GM21360 (cell line): ENCODE results near the gene TGFA.

Experiments
- ATAC-seq: cut with Tn5 transposase; IDR thresholded peaks from one replicate; pipeline ENCODE4 v1.9.1; 2021; ENCODE audit warnings: mild to moderate bottlenecking, moderate library complexity; ENCODE audit not compliant: unreplicated experiment

Gene TGFA

DNA sequence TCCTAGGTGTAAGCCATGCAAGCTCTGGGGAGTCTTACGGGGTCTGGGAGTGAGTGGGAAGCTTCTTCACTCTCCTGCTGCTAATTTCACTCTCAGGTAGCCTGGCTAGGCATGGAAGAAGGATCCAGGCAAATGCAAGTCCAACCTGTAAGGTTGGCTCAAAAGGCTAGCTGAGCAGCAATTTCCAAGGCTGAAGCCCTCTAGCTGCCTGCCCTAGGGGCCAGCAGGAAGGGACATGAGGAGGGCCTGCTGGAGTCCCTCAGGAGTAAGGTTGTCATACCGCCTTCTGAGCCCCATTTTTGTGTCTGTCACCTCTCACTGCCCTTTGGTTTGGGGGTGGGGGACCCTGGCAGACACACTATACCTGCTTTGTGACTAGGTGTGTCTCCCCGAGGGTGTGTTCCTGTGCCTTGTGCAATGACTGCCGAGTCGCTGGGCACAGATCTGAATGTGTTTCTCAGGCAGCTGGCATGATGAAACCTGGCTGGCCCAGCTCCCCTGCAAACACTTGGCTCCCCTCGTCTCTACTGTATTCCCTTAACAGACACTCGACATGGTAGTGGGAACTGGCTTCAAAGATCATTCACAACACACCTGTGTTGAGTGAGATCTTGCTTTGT, 127.8 kb downstream of the TGFA start:
- no peak for ATAC-seq

DNA sequence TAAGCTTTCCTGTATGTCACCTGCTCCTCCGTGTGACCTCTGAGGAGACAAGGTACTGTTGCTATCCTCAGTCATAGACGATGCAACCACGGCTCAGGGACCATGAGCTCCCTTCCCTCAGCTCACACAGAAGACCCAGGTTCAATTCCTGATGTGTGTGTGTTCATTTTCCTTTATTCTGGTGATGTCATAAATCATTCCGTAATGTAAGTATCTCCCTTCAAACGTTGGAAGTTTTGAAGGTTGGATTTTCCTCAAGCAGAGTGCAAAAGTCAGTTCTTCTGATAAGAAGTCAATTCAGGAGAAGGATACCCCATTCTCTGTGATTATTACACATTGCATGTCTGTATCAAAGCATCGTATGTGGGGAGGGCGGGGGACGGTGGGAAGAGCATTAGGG, 132.9 kb downstream of the TGFA start:
- ATAC-seq = no peak

DNA sequence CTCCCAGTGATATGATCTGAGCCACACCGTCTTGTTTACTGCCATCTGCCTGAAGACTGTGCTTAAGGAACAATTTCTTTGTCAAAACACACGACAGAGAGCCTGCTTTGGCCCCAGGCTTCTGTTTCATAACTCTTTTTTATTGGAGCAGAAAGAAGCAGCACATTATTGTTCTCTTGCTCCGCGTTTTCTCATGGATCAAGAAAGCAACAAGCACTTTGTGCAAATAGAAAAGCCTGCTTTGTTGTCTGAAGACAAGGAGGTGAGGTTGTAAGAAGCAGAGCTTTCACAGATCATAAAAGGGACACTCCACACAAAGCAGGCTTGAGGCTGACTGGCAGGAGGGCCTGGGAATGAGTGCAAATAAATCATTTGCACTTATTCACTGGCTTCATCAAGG, 133.5 kb downstream of the TGFA start:
- ATAC-seq = no peak

DNA sequence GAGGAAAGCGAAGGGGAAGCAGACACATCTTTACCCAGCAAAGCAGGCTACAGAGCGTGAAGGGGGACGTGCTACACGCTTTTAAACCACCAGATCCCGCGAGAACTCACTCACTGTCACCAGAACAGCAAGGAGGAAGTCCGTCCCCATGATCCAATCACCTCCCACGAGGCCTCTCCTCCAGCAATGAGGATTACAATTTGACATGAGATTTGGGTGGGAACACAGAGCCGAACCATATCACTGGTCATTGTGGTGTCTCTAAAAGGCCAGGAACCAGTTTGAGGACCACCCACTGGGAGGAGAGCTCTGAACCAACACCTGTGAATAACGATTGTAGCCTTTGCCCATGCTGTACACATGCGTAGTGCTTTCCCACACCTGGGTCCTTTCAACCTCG, 135.1 kb downstream of the TGFA start:
- no peak for ATAC-seq

DNA sequence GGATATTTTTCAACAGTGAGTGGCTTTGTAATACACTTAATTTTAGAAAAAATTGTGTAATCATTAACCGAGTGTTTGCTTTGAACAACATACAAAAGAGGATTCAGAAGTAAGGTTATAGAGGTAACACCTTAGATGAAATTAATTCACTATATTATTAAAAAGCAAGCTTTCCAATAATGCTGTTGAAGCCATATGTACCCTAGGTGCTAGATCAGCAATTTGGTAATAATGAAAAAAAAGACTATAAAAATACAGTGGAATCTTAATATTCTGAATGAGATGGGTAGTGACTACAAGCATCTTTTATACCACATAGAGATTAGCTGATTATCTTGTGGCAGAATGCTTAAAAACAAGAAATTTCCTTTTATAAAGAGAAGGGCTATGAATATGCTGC, 136.6 kb downstream of the TGFA start:
- no peak for ATAC-seq

DNA sequence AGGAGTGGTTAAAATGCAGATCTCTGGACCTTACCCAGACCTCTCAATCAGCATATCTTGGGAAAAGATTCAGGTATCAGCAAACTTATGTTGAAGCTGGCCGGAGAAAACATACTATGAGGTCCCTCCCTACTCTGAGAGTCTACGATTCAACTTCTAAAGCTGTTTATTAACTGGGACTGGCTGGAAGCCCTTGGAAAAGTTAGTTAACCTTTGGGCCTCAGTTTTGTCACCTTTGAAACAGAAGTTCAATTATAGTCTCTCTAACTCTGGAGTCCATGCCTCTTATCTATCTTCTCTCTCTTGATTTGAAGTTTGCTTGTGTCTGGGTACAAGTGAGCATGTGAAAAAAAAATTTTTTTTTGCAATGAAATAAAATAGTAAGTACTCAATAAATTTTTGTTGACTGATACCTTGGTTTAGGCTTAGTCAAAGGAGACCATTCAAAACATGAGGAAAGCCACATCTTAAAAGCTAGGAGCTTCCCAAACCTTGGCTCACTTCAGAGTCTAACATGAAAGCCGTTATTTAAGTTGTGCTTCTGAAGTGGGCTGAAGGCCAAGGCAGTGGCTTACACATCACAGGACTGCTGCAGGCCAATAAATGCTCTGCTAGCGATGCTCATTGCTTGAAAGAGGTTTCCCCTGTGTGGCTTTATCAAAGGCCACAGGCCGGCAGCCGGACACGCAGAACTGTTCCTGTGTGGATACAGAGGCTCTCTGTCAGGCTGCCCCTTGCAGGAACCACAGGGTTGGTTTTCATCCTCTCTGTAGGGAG, 141.1 kb downstream of the TGFA start:
- ATAC-seq = no peak

DNA sequence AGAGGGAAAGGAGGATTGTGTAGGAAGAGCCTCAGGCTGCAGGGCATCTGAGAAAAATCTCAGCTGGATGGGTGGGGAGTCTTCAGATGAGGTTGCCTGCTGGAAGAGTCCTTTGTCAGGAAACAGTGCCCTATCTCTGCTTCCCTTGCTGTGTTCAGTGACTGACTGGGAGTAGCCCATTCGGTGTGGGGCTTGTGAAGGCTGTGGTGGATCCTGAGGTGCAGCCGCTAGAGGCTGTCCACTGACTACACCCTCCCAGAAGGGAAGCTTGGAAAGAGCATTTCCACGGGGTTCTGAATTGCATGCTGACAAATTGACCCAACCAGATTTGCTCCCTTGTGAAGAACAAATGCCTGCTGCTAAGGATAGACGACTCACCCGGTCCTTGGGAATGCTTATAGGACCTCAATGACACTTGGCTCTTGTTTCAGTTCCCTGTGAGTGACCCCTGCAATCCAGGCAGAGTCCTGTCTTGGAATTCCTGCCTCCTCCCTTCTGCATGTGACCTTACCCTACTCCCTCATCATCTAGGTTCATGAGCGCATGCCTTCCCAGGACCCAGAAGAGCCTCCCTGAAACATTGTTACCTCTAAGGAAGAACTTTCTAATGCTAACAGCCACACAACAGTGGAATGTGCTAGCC, 142.0 kb downstream of the TGFA start:
- ATAC-seq = no peak

DNA sequence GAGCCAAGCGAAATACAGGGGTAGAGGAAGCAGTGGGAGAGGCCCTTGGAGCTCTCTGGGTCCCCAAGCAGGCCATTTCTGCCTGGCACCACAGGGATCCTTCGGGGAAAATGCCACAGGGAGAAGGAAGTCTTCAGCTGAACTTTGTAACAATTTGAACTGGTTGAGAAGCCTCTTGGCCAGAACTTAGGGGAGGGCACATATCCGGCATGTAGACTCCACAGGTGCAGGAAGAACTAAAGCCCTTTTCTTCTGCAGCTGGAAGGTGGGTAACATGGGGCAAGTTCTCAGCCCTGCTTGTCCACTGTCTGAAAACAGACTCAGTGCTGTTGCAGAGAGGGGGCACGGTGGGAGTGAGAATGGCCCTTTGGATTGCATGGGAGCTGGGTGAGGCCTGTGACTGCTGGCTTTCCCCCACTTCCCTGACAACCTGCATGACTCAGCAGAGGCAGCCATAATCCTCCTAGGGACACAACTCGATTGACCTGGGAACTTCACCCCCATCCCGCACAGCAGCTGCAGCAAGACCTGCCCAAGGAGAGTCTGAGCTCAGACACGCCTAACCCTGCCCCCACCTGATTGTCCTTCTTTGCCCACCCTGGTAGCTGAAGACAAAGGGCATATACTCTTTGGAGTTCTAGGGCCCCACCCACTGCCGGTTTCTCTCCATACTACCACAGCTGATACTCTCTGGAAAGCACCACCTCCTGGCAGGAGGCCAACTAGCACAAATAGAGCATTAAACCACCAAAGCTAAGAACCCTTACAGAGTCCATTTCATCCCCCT, 150.2 kb downstream of the TGFA start:
- ATAC-seq = no peak

DNA sequence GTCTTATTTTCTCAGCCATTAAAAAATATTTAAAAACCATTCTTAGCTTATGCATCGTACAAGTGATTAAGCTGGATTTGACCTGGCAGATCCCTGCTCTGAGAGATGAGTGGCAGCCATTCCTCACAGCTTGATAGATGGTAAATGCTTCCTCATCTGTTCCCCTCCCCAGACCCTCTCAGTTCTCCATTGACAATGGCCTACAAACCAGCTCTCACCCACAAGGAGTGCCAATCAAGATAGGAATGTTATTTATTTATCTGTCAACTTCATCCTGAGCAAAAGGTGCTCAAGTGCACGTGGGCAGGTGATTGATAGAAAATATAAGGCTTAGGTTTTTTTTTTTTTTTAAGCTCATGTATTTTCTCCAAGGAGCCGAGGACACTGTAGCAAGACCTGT, 153.1 kb downstream of the TGFA start:
- no peak for ATAC-seq

DNA sequence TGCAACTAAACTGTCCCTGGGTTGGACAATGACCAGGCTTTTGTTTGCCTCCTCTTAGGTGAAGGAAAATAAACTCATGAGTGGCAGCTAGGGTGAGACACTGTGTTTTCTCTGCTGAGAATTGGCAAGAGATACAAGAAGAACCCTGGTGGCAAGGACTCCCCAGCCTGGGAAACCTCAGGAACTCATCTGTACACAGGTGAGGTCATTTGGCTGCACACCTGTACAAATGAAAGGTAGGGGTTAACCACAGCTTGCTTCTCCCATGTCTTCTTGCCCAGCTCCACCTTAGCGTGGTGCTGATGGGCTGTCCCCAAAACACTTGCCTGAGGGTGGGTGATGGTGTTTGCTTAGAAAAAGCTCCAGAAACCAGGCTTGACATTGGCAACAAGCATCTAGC, 154.6 kb downstream of the TGFA start:
- ATAC-seq = no peak
